Coronary artery (tissue), 2 donors: Measurements from ENCODE around the gene EML5.
"Not testable (repeated sequence)": the region's sequence is repeated elsewhere in the genome, so short reads cannot be mapped to it uniquely, and the experiment has no call there.

ENCODE experiments used
- DNase-seq: peaks from one replicate; pipeline ENCODE4 v3.0.0-alpha.2; 2017; ENCODE audit warnings: low spot score
- H3K27ac ChIP-seq, 2 donors: fragments of 200-600 bp; sonication (generic); one replicate each; pipeline ENCODE4 v1.5.1; 2016 to 2019
- H3K4me3 ChIP-seq: fragments of 200-600 bp; sonication (generic); 2 replicates; pipeline ENCODE4 v1.5.1; 2016; ENCODE audit warnings: mild to moderate bottlenecking, moderate library complexity
- TF ChIP-seq, protein P1 (sequence below): fragments of 200-600 bp; sonication (generic); IDR thresholded peaks from one replicate; pipeline ENCODE4 v1.5.1; 2019; ENCODE audit warnings: antibody characterized with exemption

The EML5 gene

DNA sequence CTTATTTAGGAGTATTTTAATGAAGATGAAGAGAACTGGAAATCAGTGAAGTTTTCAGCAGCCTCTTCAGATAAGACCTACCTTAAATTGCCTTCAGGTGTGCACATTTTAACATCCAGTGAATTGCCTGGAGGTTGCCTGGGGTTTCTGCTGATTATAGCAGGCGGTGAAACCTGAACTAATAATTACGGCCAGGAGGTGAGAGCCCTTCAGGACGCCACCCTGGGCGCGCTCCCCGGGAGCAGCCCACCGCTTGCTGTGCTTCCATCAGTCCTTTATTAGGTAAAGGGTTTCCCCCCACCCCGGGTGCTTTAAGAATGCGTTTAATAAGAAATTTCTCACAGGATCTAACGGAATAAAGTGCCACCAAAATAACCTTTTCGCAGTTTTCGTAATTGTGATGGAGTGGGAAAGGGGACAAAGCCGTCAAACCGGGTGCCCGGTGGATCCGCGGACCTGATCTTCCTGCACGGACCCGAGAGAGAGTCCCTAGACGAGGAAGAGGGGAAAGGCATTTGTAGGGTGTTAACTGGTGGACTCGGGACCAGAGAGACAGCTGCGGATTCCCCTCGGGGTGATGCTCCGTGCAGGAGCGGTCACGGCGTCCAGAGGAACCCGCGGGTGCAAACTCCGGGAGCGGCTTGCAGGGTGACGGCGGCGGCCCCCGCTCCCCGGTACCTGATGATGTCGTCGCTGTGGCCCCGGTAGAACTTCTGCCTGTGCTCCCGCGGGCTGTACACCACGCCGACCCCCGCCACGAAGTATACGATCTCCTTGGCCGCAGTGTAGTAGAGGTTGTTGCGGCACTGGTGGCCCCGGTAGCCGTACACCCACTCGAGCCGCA, 902 bp downstream of the EML5 start:
- Histone ChIP-seq H3K4me3 (peak overlapping the region; percentile 78), H3K27ac (peak overlapping the region; percentile 72 to 75)
- TF ChIP-seq, protein P1, sequence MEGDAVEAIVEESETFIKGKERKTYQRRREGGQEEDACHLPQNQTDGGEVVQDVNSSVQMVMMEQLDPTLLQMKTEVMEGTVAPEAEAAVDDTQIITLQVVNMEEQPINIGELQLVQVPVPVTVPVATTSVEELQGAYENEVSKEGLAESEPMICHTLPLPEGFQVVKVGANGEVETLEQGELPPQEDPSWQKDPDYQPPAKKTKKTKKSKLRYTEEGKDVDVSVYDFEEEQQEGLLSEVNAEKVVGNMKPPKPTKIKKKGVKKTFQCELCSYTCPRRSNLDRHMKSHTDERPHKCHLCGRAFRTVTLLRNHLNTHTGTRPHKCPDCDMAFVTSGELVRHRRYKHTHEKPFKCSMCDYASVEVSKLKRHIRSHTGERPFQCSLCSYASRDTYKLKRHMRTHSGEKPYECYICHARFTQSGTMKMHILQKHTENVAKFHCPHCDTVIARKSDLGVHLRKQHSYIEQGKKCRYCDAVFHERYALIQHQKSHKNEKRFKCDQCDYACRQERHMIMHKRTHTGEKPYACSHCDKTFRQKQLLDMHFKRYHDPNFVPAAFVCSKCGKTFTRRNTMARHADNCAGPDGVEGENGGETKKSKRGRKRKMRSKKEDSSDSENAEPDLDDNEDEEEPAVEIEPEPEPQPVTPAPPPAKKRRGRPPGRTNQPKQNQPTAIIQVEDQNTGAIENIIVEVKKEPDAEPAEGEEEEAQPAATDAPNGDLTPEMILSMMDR, result no peak
- DNase-seq, result no peak

DNA sequence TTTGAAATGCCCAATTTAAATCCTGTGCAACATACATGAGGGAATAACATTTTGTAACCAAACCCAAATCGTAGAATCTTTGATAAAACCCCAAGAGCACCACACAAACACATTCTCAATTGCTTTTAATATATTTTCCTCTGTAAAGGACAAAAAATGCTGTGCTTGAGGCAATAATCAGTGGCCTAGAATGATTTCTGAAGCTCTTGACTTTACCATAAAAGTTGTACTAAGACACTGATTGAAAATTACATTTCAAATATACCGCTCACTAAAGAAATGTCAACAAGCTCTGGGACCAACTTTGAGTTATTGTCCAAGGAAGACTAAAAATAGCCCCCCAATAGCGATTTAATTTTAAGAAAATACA, 1.5 kb downstream of the EML5 start:
- no peak overlapping the region for H3K27ac ChIP-seq
- H3K4me3 ChIP-seq, result no peak overlapping the region
- DNase-seq, result no peak

DNA sequence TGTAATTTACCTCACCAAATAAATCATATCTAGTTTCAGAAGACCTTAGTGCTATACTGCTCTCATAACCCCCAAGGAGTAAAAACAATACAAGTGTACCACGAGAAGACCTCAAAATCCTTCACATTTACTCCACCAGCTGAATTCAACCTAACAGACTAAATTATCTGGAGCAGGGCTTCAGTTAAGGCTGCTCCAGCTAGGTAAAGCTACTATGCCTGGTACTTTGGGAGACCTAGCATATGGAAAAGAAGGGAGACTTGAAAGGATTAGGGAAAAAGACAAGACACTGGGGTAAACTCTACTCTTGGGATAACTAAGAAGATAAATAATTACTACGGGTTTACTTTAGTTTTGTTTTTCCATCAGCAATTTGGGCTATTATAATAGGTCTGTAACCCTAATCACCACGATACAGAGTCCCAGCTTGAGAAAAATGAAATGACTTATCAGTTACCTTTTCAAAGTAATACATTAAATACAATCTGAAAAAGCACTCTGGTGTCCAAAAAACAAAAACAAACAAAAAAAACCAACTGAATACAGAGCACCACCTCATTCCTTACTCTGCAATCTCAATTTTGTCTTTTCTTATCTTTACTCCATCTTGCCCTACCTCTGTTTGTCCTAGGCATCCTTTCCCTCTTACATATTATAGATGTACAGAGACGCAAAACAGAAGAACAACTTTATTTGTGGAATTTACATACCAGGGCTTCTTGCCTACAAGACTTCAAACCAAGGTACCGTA, 2.1 kb downstream of the EML5 start:
- Histone ChIP-seq H3K27ac (no peak overlapping the region), H3K4me3 (no peak overlapping the region)
- no peak for DNase-seq
- TF ChIP-seq, protein P1, result no peak

More for the DNA sequence above, 1.5 kb downstream of the EML5 start:
- TF ChIP-seq, protein P1, result no peak

DNA sequence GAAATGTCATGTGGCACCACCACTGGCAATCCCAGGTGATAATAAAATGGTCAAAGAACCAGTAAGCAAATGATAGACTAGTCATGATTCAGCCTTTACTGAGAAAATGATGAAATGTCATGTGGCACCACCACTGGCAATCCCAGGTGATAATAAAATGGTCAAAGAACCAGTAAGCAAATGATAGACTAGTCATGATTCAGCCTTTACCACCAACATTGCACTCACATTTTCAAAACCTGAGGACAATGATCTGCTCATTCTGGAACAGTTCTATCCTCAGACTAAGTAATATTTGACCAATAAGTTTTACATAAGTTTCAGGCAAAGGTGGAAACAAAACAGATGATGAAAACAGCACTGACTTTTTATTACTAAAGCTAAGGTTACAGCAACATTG, 3.2 kb downstream of the EML5 start:
- H3K4me3 ChIP-seq, DNase-seq, H3K27ac ChIP-seq: not testable (repeated sequence)

DNA sequence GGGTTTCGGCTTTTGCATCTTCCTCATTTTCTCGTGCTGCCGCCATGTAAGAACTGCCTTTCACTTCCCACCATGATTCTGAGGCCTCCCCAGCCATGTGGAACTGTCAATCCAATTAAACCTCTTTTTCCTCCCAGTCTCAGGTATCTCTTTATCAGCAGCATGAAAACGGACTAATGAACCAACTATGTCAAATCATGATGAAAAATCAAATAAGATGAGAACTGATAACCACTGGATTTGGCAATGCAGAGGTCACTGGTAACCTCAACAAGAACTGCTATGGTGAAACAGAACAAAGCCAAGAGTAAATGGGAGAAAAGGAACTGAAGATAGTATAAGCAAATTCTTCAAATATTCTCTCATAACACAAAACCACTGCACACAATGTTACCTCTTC, 6.0 kb downstream of the EML5 start:
- no peak overlapping the region for H3K27ac ChIP-seq
- DNase-seq, result no peak
- TF ChIP-seq, protein P1, result no peak
- no peak overlapping the region for H3K4me3 ChIP-seq

DNA sequence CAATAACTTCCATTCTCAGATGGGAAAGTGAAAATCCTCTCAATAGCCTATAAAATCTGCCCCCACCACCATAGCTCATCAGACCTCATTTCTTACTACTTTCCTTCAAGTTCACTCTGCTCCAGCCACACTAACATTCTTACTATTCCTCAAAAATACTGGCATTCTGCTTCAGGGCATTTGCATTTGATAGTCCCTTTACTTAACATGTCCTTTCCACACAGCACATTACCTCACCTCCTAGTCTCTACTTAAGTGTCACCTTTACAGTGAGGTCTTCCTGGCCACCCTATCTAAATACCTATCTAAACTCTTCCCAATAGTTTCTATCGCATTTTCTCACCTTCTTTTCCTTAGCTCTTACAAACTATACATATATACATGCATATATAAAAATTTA, 6.8 kb downstream of the EML5 start:
- no peak for DNase-seq
- TF ChIP-seq, protein P1, result no peak
- Histone ChIP-seq H3K4me3 (no peak overlapping the region), H3K27ac (no peak overlapping the region)

DNA sequence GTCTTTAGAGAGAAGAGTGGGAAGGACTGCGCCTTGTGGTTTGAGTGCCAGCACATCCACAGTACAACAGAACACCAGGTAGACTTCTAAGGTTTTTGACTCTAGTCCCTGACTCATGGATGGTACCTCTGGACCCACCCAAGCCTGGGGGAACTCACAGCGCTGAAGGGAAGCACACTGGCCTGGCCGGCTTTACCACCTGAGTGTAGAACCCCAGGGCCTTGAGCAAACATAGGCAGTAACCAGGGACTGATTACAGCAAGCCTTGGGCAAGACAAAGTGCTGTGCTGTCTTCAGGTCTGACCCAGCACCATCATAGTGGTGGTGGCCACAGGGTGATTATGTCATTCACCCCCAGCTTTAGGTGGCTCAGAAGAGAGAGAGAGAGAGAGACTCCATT, 17.2 kb downstream of the EML5 start:
- TF ChIP-seq, protein P1, result no peak
- H3K27ac ChIP-seq, result no peak overlapping the region
- no peak for DNase-seq
- no peak overlapping the region for H3K4me3 ChIP-seq
